Tibial artery (tissue), 4 donors: ENCODE measurements around the gene FAXC.

ENCODE experiments used
- DNase-seq, 2 donors: peaks; one replicate each; pipeline ENCODE4 v3.0.0-alpha.2; 2019
- H3K27ac ChIP-seq, 2 donors: fragments of 200-600 bp; sonication (generic) in 1 of 2; 1 replicate in 1 of 2; 2 replicates in 1 of 2; pipeline ENCODE4 v1.5.1; 2018 to 2019; ENCODE audit warnings: mild to moderate bottlenecking in 1 of 2
- H3K27me3 ChIP-seq, 2 donors: fragments of 200-600 bp; sonication (generic) in 1 of 2; one replicate each; pipeline versions ENCODE4 v1.5.1 to v1.6.0; 2016 to 2019
- H3K36me3 ChIP-seq, 3 donors: fragments of 200-600 bp; sonication (generic) in 2 of 3; one replicate each; pipeline ENCODE4 v1.5.1; 2016 to 2019; ENCODE audit warnings: mild to moderate bottlenecking in 2 of 3
- H3K4me1 ChIP-seq, 4 donors: fragments of 200-600 bp; sonication (generic) in 2 of 4; 1 replicate in 3 of 4; 2 replicates in 1 of 4; pipeline ENCODE4 v1.5.1; 2016 to 2019
- H3K4me3 ChIP-seq, 2 donors: fragments of 200-600 bp; sonication (generic) in 1 of 2; 1 replicate in 1 of 2; 2 replicates in 1 of 2; pipeline ENCODE4 v1.5.1; 2018 to 2019; ENCODE audit warnings: mild to moderate bottlenecking in 2 of 2
- H3K9me3 ChIP-seq, 3 donors: fragments of 200-600 bp; sonication (generic) in 1 of 3; one replicate each; pipeline ENCODE4 v1.5.1; 2016 to 2019
- intact Hi-C: fragments of 100-400 bp; cut with DNase I; formaldehyde crosslinking; loops from one replicate; pipeline ENCODE4 v1.15.0; 2023; ENCODE audit warnings: low total_unique reads
- TF ChIP-seq, protein P1 (sequence below), 2 experiments: fragments of 200-600 bp in 1 of 2; fragments of 450-650 bp in 1 of 2; IDR thresholded peaks; one replicate each; pipeline ENCODE4 v1.5.1; 2017 to 2019; ENCODE audit warnings: antibody characterized with exemption in 2 of 2, mild to moderate bottlenecking in 1 of 2, moderate library complexity in 1 of 2

The FAXC gene

DNA sequence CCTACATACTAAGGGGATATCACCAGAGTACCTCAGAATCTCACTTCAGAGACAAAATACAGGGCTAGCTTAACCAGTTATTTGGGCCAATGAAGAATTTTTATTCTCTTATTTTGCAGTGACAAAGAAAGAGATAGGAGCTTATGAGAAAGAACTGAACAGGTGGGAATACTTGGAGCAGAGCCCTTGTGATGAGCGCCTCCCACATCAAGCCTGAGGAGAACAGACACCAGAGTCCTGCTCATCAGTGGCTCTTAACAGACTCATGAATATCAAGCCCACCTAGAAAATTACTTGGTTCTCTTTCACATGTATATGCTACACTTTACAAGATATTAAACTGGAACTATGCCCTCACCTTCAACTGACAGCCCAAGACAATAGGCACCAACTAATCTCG lies 99.0 kb downstream of the FAXC start:
- Histone ChIP-seq H3K27me3 (no peaks in the 10 kb centered on the region), H3K4me3 (no peak overlapping the region), H3K9me3 (no peaks in the 10 kb centered on the region), H3K4me1 (no peaks in the 10 kb centered on the region), H3K36me3 (no peaks in the 10 kb centered on the region), H3K27ac (no peak overlapping the region)
- TF ChIP-seq, protein P1, sequence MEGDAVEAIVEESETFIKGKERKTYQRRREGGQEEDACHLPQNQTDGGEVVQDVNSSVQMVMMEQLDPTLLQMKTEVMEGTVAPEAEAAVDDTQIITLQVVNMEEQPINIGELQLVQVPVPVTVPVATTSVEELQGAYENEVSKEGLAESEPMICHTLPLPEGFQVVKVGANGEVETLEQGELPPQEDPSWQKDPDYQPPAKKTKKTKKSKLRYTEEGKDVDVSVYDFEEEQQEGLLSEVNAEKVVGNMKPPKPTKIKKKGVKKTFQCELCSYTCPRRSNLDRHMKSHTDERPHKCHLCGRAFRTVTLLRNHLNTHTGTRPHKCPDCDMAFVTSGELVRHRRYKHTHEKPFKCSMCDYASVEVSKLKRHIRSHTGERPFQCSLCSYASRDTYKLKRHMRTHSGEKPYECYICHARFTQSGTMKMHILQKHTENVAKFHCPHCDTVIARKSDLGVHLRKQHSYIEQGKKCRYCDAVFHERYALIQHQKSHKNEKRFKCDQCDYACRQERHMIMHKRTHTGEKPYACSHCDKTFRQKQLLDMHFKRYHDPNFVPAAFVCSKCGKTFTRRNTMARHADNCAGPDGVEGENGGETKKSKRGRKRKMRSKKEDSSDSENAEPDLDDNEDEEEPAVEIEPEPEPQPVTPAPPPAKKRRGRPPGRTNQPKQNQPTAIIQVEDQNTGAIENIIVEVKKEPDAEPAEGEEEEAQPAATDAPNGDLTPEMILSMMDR (IDR thresholded peaks at IDR 0.05), result no peak
- DNase-seq, result no peak
- intact Hi-C loops, result no loop called here

DNA sequence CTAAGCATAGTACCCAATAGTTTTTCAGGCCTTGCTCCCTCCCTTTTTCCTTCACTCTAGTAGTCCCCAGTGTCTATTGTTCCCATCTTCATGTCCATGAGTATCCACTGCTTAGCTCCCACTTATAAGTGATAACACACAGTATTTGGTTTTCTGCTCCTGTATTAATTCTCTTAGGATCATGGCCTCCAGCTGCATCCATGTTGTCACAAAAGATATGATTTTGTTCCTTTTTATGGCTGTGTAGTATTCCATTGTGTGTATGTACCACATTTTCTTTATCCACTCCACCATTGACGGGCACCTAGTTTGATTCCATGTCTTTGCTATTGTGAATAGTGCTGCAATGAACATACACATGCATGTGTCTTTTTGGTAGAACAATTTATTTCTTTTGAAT lies 102.9 kb downstream of the FAXC start:
- no peaks in the 10 kb centered on the region for H3K27me3 ChIP-seq
- DNase-seq, result no peak
- no peaks in the 10 kb centered on the region for H3K36me3 ChIP-seq
- no peaks in the 10 kb centered on the region for H3K4me1 ChIP-seq
- TF ChIP-seq, protein P1 (IDR thresholded peaks at IDR 0.05), result no peak
- intact Hi-C loops, result no loop called here
- H3K9me3 ChIP-seq, result no peaks in the 10 kb centered on the region
- no peak overlapping the region for H3K27ac ChIP-seq
- H3K4me3 ChIP-seq, result no peak overlapping the region

DNA sequence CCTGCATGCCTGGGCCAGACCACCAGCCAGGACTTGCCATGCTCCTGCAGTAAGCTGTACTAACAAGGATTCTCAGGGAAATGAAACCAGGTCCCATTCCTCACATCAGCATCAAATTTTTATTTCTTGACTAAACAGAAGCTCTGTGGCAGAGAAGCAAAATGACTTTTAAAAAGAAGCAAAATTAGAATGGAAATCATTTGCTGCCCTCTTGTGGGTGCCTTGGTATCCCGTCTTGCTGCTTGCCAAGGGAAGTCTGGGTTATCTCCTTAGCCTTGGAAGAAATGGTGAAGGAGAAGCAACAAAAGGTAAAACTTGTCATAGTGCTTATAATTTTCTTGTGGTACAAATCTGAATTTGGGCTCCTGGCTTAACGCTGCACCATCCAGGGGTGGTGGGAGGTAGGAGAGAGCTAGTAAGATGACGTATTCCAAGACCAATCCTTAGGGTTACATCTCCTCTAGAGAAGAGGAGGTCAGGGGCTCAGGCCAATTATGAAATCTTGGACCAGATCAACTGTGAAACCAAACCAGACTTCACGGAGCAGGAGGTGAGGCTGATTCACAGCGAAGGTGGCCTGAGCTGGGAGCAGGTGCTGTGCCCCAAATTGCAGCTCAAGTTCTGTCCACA lies 107.5 kb downstream of the FAXC start:
- intact Hi-C loops, result no loop called here
- no peak overlapping the region for H3K4me3 ChIP-seq
- no peaks in the 10 kb centered on the region for H3K9me3 ChIP-seq
- TF ChIP-seq, protein P1 (IDR thresholded peaks at IDR 0.05), result no peak
- H3K4me1 ChIP-seq, result no peaks in the 10 kb centered on the region
- no peak for DNase-seq
- no peaks in the 10 kb centered on the region for H3K27me3 ChIP-seq
- H3K36me3 ChIP-seq, result no peaks in the 10 kb centered on the region
- no peak overlapping the region for H3K27ac ChIP-seq

DNA sequence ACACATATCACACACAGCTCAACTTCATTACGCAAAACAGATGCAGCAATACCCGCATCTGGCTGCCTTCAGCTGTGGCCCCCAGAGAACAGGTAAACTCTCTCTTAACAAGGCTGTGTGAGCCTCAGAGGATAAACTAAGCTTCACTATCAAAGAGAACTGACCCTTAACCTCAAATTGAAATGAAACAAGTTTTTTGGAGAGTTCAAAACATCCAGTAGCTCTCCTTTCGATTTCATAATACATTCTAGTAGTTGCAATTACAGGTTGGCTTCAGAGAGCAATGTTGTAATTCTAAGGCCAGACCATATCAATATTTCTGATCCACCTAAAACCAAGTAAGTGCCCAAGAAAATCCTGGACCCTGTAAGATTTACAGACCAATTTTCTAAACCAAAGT lies 113.5 kb downstream of the FAXC start:
- TF ChIP-seq, protein P1 (IDR thresholded peaks at IDR 0.05), result no peak
- H3K4me1 ChIP-seq, result no peaks in the 10 kb centered on the region
- H3K4me3 ChIP-seq, result no peak overlapping the region
- no peak for DNase-seq
- H3K36me3 ChIP-seq, result no peaks in the 10 kb centered on the region
- peaks cover 0 to 9% of the 10 kb centered on the region in 2 donors for H3K27me3 ChIP-seq
- intact Hi-C loops, result no loop called here
- H3K27ac ChIP-seq, result no peak overlapping the region
- H3K9me3 ChIP-seq, result no peaks in the 10 kb centered on the region

DNA sequence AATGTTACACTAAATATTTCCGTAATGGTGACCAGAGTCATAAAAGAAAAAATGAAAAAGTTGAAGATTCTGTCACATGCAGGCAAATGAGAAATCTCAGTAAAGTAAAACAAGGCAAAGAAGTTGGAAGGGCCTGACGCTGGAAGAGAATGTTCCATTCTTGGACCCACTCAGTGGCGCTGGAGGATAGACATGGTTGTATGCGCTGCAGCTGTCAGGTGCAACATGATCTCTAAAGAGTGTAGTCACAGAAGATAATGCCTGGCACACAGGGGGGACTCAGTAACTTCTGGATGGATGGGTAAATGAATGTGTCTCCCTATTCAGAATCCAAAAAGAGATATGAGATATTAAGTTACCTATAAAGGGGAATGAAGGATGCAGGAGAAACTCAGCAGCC lies 116.3 kb downstream of the FAXC start:
- no peak overlapping the region for H3K4me3 ChIP-seq
- TF ChIP-seq, protein P1 (IDR thresholded peaks at IDR 0.05), result no peak
- H3K36me3 ChIP-seq, result no peaks in the 10 kb centered on the region
- peaks cover 0 to 9% of the 10 kb centered on the region in 2 donors for H3K27me3 ChIP-seq
- no peak overlapping the region for H3K27ac ChIP-seq
- no peaks in the 10 kb centered on the region for H3K4me1 ChIP-seq
- no peak for DNase-seq
- intact Hi-C loops, result no loop called here
- H3K9me3 ChIP-seq, result no peaks in the 10 kb centered on the region

DNA sequence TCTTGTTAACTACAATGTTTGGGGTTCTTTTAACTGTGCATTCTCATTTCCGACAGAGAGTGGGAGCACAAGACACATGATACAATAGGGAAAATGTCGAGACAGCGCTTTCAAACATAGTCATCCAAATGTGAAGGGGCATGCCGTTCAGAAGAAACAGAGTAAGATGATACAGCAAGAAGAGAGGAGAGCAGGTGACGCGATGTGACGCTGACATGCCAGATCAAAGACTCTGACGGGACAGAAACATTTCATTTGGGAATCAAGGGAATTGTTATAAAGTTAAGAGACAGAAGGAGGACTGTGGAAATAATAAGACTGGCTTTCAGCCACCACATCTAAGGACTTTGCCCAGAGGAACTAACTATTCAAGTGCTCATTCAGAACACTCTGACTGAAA lies 117.4 kb downstream of the FAXC start:
- TF ChIP-seq, protein P1 (IDR thresholded peaks at IDR 0.05), result no peak
- DNase-seq, result no peak
- H3K27me3 ChIP-seq, result peaks cover 0 to 9% of the 10 kb centered on the region in 2 donors
- no peaks in the 10 kb centered on the region for H3K36me3 ChIP-seq
- H3K9me3 ChIP-seq, result no peaks in the 10 kb centered on the region
- intact Hi-C loops, result no loop called here
- H3K4me3 ChIP-seq, result no peak overlapping the region
- no peak overlapping the region for H3K27ac ChIP-seq
- H3K4me1 ChIP-seq, result no peaks in the 10 kb centered on the region
